HL-60 (cell line): Measurements from ENCODE around the gene PCDHGC4.

Experiments used
- DNase-seq, 2 experiments: peaks; one replicate each; pipeline ENCODE4 v3.0.0-alpha.2; 2010 to 2020; ENCODE audit warnings: low read depth in 1 of 2, low spot score in 1 of 2
- H3K27ac ChIP-seq: fragments of 250-450 bp; sonication (Bioruptor Pico); replicated peaks from 2 replicates; pipeline ENCODE4 v1.5.1; 2020; ENCODE audit warnings: mild to moderate bottlenecking, moderate library complexity
- H3K27me3 ChIP-seq: fragments of 250-450 bp; sonication (Bioruptor Pico); 2 replicates; pipeline ENCODE4 v1.5.1; 2021; ENCODE audit warnings: mild to moderate bottlenecking, moderate library complexity; ENCODE audit not compliant: insufficient read depth, poor library complexity, severe bottlenecking
- H3K4me3 ChIP-seq: replicated peaks from 2 replicates; pipeline ENCODE4 v1.5.1; 2011; ENCODE audit warnings: mild to moderate bottlenecking, control low read depth, low read length; ENCODE audit not compliant: insufficient read depth
- CTCF ChIP-seq: IDR thresholded peaks from one replicate; pipeline ENCODE4 v1.5.1; 2011; ENCODE audit warnings: low read length, control low read depth, inconsistent platforms; ENCODE audit not compliant: insufficient read depth
- GABPA ChIP-seq: IDR thresholded peaks from 2 replicates; pipeline ENCODE4 v1.6.1; 2012; ENCODE audit warnings: low read depth
- POLR2AphosphoS5 ChIP-seq: IDR thresholded peaks from 2 replicates; pipeline ENCODE4 v1.6.1; 2012; ENCODE audit warnings: low read depth
- SPI1 ChIP-seq: IDR thresholded peaks from 2 replicates; pipeline ENCODE4 v1.6.1; 2012; ENCODE audit warnings: low read depth, mild to moderate bottlenecking, borderline replicate concordance
- TF ChIP-seq, protein P1 (sequence below): IDR thresholded peaks from 2 replicates; pipeline ENCODE4 v1.6.1; 2012; ENCODE audit warnings: low read depth; ENCODE audit not compliant: insufficient replicate concordance

PCDHGC4 gene

GRCh38 chr5:141490771-141491170, 5.9 kb downstream of the PCDHGC4 start:
- peaks cover 43% of the 10 kb centered on the region for H3K27me3 ChIP-seq
- H3K4me3 ChIP-seq: no peak overlapping the region
- no peak for DNase-seq
- no peak overlapping the region for H3K27ac ChIP-seq
- no peak for TF ChIP-seq POLR2AphosphoS5
- TF ChIP-seq CTCF: no peak
- TF ChIP-seq, protein P1, sequence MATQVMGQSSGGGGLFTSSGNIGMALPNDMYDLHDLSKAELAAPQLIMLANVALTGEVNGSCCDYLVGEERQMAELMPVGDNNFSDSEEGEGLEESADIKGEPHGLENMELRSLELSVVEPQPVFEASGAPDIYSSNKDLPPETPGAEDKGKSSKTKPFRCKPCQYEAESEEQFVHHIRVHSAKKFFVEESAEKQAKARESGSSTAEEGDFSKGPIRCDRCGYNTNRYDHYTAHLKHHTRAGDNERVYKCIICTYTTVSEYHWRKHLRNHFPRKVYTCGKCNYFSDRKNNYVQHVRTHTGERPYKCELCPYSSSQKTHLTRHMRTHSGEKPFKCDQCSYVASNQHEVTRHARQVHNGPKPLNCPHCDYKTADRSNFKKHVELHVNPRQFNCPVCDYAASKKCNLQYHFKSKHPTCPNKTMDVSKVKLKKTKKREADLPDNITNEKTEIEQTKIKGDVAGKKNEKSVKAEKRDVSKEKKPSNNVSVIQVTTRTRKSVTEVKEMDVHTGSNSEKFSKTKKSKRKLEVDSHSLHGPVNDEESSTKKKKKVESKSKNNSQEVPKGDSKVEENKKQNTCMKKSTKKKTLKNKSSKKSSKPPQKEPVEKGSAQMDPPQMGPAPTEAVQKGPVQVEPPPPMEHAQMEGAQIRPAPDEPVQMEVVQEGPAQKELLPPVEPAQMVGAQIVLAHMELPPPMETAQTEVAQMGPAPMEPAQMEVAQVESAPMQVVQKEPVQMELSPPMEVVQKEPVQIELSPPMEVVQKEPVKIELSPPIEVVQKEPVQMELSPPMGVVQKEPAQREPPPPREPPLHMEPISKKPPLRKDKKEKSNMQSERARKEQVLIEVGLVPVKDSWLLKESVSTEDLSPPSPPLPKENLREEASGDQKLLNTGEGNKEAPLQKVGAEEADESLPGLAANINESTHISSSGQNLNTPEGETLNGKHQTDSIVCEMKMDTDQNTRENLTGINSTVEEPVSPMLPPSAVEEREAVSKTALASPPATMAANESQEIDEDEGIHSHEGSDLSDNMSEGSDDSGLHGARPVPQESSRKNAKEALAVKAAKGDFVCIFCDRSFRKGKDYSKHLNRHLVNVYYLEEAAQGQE: no peak
- TF ChIP-seq GABPA: no peak
- TF ChIP-seq SPI1: no peak

- no peak overlapping the region for H3K4me3 ChIP-seq
These were observed 6.7 kb downstream of the PCDHGC4 start for GRCh38 chr5:141491323-141492167.

More at GRCh38 chr5:141491323-141492167, 6.7 kb downstream of the PCDHGC4 start:
- Histone ChIP-seq H3K27me3 (peaks cover 42% of the 10 kb centered on the region), H3K27ac (no peak overlapping the region)
- no peak for DNase-seq
- TF ChIP-seq, protein P1: no peak
- TF ChIP-seq SPI1: no peak
- no peak for TF ChIP-seq CTCF
- TF ChIP-seq GABPA: no peak
- no peak for TF ChIP-seq POLR2AphosphoS5
